ENCODE measurements around the gene DAAM1.

DNA sequence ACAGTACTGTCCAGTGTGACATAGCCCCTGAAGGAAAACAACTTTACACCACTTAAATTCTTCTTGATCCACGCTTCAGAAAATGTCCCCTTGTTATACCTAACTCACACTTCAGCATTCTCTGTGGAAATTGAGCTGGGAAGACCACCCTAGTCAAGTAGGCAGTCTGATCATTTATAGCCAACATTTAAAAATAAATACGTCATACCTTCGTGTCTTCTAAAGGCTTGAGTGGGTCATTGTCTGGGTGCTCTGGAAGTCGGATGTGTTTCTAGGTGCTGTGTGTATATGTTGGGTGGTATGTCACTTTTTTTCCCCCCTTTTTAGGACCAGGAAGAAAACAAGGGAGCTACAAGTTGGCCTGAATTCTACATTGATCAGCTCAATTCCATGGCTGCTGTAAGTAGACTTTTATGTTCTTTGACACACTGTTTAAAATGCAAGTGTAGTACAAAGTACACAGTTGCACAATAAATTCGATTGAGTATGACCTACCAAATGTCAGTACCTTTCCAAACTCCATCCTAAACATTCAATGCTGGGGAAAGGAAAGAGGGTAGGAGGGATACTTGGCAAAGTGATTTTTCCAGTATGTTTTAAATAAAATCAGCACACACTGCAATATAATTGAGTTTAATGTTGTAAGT, 126.6 kb downstream of the DAAM1 start:
- TF ChIP-seq, protein P1, sequence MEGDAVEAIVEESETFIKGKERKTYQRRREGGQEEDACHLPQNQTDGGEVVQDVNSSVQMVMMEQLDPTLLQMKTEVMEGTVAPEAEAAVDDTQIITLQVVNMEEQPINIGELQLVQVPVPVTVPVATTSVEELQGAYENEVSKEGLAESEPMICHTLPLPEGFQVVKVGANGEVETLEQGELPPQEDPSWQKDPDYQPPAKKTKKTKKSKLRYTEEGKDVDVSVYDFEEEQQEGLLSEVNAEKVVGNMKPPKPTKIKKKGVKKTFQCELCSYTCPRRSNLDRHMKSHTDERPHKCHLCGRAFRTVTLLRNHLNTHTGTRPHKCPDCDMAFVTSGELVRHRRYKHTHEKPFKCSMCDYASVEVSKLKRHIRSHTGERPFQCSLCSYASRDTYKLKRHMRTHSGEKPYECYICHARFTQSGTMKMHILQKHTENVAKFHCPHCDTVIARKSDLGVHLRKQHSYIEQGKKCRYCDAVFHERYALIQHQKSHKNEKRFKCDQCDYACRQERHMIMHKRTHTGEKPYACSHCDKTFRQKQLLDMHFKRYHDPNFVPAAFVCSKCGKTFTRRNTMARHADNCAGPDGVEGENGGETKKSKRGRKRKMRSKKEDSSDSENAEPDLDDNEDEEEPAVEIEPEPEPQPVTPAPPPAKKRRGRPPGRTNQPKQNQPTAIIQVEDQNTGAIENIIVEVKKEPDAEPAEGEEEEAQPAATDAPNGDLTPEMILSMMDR (IDR thresholded peaks at IDR 0.05): no peak
- no peak for TF ChIP-seq EZH2phosphoT487 (IDR thresholded peaks at IDR 0.05)
- TF ChIP-seq EZH2 (IDR thresholded peaks at IDR 0.05): no peak
